Measurements from ENCODE around the gene FGF13.

FGF13 gene

GRCh38 chrX:138651494-138651893, 60.0 kb downstream of the FGF13 start:
- DNase-seq: no peak

GRCh38 chrX:138648568-138648967, 62.9 kb downstream of the FGF13 start:
- DNase-seq: no peak

- DNase-seq: no peak
Measured at GRCh38 chrX:138638996-138639395, 72.5 kb downstream of the FGF13 start.

All from DMS79 (cell line).